GM23338 (cell line): ENCODE results near the gene PSMB3. TPM values are rescaled to one million over a fixed set of nuclear protein-coding genes. Genes with fewer than 3 reads are reported as not detected.

Experiments
- ATAC-seq: fragments of 200-7000 bp; cut with Tn5 transposase; 3 replicates; pipeline ENCODE4 v1.9.1; 2020
- DNase-seq: peaks from one replicate; pipeline ENCODE4 v3.0.0-alpha.2; 2015; ENCODE audit warnings: low spot score
- H2AFZ ChIP-seq: fragments of 200-600 bp; sonication (generic); 2 replicates; pipeline ENCODE4 v1.8.0; 2016; ENCODE audit warnings: antibody characterized with exemption, mild to moderate bottlenecking, moderate library complexity
- H3F3A ChIP-seq: fragments of 200-600 bp; sonication (generic); replicated peaks from 2 replicates; pipeline ENCODE4 v1.8.0; 2017; ENCODE audit warnings: antibody characterized with exemption, mixed run types, low read depth
- H3K27ac ChIP-seq: fragments of 200-600 bp; sonication (generic); 2 replicates; pipeline ENCODE4 v1.6.1; 2016; ENCODE audit warnings: low read depth
- H3K27me3 ChIP-seq: fragments of 200-600 bp; sonication (generic); 2 replicates; pipeline ENCODE4 v1.8.0; 2016; ENCODE audit warnings: mild to moderate bottlenecking, mixed run types, moderate library complexity; ENCODE audit not compliant: insufficient read depth
- H3K36me3 ChIP-seq: fragments of 200-600 bp; sonication (generic); 2 replicates; pipeline ENCODE4 v1.8.0; 2016; ENCODE audit warnings: mild to moderate bottlenecking; ENCODE audit not compliant: insufficient read depth
- H3K4me1 ChIP-seq: fragments of 200-600 bp; sonication (generic); 2 replicates; pipeline ENCODE4 v1.8.0; 2016; ENCODE audit warnings: mild to moderate bottlenecking, moderate library complexity; ENCODE audit not compliant: insufficient read depth
- H3K4me2 ChIP-seq: fragments of 200-600 bp; sonication (generic); 2 replicates; pipeline ENCODE4 v1.7.1; 2017; ENCODE audit warnings: mixed run types
- H3K4me3 ChIP-seq: fragments of 200-600 bp; sonication (generic); 2 replicates; pipeline ENCODE4 v1.6.1; 2016; ENCODE audit warnings: mixed run types
- H3K79me2 ChIP-seq: fragments of 200-600 bp; sonication (generic); replicated peaks from 2 replicates; pipeline ENCODE4 v1.8.0; 2017; ENCODE audit warnings: mild to moderate bottlenecking; ENCODE audit not compliant: insufficient read depth
- H3K9me2 ChIP-seq: fragments of 200-600 bp; sonication (generic); 2 replicates; pipeline ENCODE4 v1.8.0; 2017; ENCODE audit not compliant: insufficient read depth
- H4K20me1 ChIP-seq: fragments of 200-600 bp; sonication (generic); replicated peaks from 2 replicates; pipeline ENCODE4 v1.8.0; 2017; ENCODE audit warnings: mild to moderate bottlenecking; ENCODE audit not compliant: insufficient read depth
- H3K27ac Mint-ChIP-seq: 2 replicates; pipeline ENCODE4 v1.8.0; 2020; ENCODE audit warnings: inconsistent platforms, mild to moderate bottlenecking, moderate library complexity, mixed read lengths
- H3K27me3 Mint-ChIP-seq: 3 replicates; pipeline ENCODE4 v1.8.0; 2022; ENCODE audit warnings: low read depth, mild to moderate bottlenecking, moderate library complexity, mixed read lengths, inconsistent platforms; ENCODE audit not compliant: insufficient read depth, poor library complexity
- H3K36me3 Mint-ChIP-seq: 3 replicates; pipeline ENCODE4 v1.8.0; 2021; ENCODE audit warnings: low read depth, mild to moderate bottlenecking, inconsistent platforms, moderate library complexity, mixed read lengths
- H3K4me1 Mint-ChIP-seq: 3 replicates; pipeline ENCODE4 v1.8.0; 2020; ENCODE audit warnings: mild to moderate bottlenecking, inconsistent platforms, mixed read lengths
- H3K4me3 Mint-ChIP-seq: 3 replicates; pipeline ENCODE4 v1.8.0; 2021; ENCODE audit warnings: moderate library complexity, mild to moderate bottlenecking, inconsistent platforms, mixed read lengths
- H3K9me3 Mint-ChIP-seq: 3 replicates; pipeline ENCODE4 v1.8.0; 2020; ENCODE audit warnings: moderate library complexity, mild to moderate bottlenecking, inconsistent platforms, mixed read lengths
- JUNB ChIP-seq: IDR thresholded peaks from one replicate; pipeline ENCODE4 v1.6.1; 2016; ENCODE audit warnings: antibody characterized with exemption; ENCODE audit not compliant: unreplicated experiment
- POLR2AphosphoS5 ChIP-seq: IDR thresholded peaks from 2 replicates; pipeline ENCODE4 v1.6.1; 2016; ENCODE audit warnings: antibody characterized with exemption, low read depth
- STAT1 ChIP-seq: IDR thresholded peaks from one replicate; pipeline ENCODE4 v1.6.1; 2016; ENCODE audit warnings: antibody characterized with exemption; ENCODE audit not compliant: unreplicated experiment
- ZNF331 ChIP-seq: fragments of 250-450 bp; sonication (Bioruptor Pico); IDR thresholded peaks from 2 replicates; pipeline ENCODE4 v1.5.0; 2020; ENCODE audit warnings: low read depth, mild to moderate bottlenecking, moderate library complexity
- polyA plus RNA-seq: library from polyadenylated mRNA; unstranded; fragments of >200 nt; fragmentation: Nextera tagmentation; extraction: Ambion mirVana; gene quantifications from 2 replicates; pipeline ENCODE4 v1.2.1, GENCODE V29; 2016
- total RNA-seq: library from RNA; depleted of rRNA; stranded (reverse); fragments of >200 nt; shearing (Covaris generic); gene quantifications from 2 replicates; pipeline ENCODE4 v1.2.3, GENCODE V29; 2014
- TF ChIP-seq, protein P1 (sequence below): fragments of 250-450 bp; sonication (Bioruptor Pico); IDR thresholded peaks from 2 replicates; pipeline ENCODE4 v1.5.0; 2020; ENCODE audit warnings: mild to moderate bottlenecking, moderate library complexity
- TF ChIP-seq, protein P2 (sequence below): IDR thresholded peaks from 2 replicates; pipeline ENCODE4 v1.6.1; 2016; ENCODE audit warnings: antibody characterized with exemption

PSMB3 gene
- total and polyA plus RNA-seq, 2 experiments from 2014 or later: 250 to 523 TPM

DNA sequence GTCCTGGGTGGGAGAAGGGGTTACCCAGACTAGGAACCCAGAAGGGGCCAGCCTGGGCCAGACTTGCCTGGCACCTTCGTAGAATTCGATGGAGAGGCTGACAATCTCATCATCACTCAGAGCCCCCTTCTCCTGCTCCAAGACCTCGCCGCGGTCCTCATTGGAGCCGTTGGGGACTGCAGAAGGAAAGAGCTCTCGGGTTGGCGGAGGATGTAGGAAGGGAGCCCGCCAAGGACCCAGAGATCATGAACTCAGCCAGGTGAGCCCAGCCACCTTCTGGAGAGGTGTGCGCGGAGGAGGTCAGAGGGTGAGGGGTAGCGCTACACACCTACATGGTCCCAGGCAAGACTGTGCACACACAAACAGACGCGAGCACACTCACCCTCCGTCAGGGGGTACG lies 13.9 kb upstream of the PSMB3 start:
- H3K27ac Mint-ChIP-seq: no peak overlapping the region
- no peak for ATAC-seq
- Histone ChIP-seq H3K4me1 (peaks cover 14% of the 10 kb centered on the region), H3K27me3 (no peaks in the 10 kb centered on the region), H3K9me2 (no peaks in the 10 kb centered on the region), H3K4me3 (no peak overlapping the region), H2AFZ (no peak overlapping the region), H3K36me3 (peaks cover 5% of the 10 kb centered on the region), H3K79me2 (peaks cover 38% of the 10 kb centered on the region), H3F3A (peaks cover 12% of the 10 kb centered on the region; the same call in 1 of the 2 replicates), H4K20me1 (peaks cover 48% of the 10 kb centered on the region), H3K4me2 (no peak overlapping the region), H3K27ac (no peak overlapping the region)
- DNase-seq: no peak
- H3K4me1 Mint-ChIP-seq: peaks cover 42% of the 10 kb centered on the region
- no peak for TF ChIP-seq STAT1
- no peak for TF ChIP-seq ZNF331 (CRISPR knock-in tag)
- peaks cover 81% of the 10 kb centered on the region for H3K36me3 Mint-ChIP-seq
- H3K4me3 Mint-ChIP-seq: no peak overlapping the region
- peaks cover 21% of the 10 kb centered on the region for H3K27me3 Mint-ChIP-seq
- no peaks in the 10 kb centered on the region; the same call in 2 of the 3 replicates for H3K9me3 Mint-ChIP-seq

DNA sequence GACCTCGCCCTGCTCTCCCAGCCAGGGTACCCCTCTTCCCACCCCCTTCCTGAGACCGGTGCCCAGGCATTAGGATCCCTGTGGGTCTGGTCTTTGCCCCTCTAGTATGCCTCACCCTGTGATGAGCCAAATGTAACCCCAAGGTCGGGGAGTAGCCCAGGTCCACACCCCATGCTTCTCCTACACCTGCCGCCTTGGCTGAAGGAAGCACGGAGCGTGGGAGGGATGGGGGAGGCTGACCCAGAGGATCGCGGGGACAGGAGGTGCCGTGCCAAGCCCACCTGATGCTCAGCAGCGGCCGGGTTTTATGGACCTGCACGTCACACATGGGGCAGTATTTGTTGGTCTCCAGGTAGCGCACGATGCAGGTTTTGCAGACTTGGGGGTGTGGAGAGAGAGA lies 13.2 kb upstream of the PSMB3 start:
- no peak for ATAC-seq
- peaks cover 76% of the 10 kb centered on the region for H3K36me3 Mint-ChIP-seq

More for the DNA sequence above, 13.2 kb upstream of the PSMB3 start:
- peaks cover 5% of the 10 kb centered on the region for H3K36me3 ChIP-seq
- H3K27ac Mint-ChIP-seq: no peak overlapping the region
- H3K27ac ChIP-seq: no peak overlapping the region
- peaks cover 26% of the 10 kb centered on the region for H3K27me3 Mint-ChIP-seq
- H3F3A ChIP-seq: peaks cover 12% of the 10 kb centered on the region; the same call in 1 of the 2 replicates
- DNase-seq: no peak
- H3K9me3 Mint-ChIP-seq: no peaks in the 10 kb centered on the region; the same call in 2 of the 3 replicates
- peaks cover 52% of the 10 kb centered on the region for H4K20me1 ChIP-seq
- H3K4me2 ChIP-seq: no peak overlapping the region
- TF ChIP-seq, protein P1, sequence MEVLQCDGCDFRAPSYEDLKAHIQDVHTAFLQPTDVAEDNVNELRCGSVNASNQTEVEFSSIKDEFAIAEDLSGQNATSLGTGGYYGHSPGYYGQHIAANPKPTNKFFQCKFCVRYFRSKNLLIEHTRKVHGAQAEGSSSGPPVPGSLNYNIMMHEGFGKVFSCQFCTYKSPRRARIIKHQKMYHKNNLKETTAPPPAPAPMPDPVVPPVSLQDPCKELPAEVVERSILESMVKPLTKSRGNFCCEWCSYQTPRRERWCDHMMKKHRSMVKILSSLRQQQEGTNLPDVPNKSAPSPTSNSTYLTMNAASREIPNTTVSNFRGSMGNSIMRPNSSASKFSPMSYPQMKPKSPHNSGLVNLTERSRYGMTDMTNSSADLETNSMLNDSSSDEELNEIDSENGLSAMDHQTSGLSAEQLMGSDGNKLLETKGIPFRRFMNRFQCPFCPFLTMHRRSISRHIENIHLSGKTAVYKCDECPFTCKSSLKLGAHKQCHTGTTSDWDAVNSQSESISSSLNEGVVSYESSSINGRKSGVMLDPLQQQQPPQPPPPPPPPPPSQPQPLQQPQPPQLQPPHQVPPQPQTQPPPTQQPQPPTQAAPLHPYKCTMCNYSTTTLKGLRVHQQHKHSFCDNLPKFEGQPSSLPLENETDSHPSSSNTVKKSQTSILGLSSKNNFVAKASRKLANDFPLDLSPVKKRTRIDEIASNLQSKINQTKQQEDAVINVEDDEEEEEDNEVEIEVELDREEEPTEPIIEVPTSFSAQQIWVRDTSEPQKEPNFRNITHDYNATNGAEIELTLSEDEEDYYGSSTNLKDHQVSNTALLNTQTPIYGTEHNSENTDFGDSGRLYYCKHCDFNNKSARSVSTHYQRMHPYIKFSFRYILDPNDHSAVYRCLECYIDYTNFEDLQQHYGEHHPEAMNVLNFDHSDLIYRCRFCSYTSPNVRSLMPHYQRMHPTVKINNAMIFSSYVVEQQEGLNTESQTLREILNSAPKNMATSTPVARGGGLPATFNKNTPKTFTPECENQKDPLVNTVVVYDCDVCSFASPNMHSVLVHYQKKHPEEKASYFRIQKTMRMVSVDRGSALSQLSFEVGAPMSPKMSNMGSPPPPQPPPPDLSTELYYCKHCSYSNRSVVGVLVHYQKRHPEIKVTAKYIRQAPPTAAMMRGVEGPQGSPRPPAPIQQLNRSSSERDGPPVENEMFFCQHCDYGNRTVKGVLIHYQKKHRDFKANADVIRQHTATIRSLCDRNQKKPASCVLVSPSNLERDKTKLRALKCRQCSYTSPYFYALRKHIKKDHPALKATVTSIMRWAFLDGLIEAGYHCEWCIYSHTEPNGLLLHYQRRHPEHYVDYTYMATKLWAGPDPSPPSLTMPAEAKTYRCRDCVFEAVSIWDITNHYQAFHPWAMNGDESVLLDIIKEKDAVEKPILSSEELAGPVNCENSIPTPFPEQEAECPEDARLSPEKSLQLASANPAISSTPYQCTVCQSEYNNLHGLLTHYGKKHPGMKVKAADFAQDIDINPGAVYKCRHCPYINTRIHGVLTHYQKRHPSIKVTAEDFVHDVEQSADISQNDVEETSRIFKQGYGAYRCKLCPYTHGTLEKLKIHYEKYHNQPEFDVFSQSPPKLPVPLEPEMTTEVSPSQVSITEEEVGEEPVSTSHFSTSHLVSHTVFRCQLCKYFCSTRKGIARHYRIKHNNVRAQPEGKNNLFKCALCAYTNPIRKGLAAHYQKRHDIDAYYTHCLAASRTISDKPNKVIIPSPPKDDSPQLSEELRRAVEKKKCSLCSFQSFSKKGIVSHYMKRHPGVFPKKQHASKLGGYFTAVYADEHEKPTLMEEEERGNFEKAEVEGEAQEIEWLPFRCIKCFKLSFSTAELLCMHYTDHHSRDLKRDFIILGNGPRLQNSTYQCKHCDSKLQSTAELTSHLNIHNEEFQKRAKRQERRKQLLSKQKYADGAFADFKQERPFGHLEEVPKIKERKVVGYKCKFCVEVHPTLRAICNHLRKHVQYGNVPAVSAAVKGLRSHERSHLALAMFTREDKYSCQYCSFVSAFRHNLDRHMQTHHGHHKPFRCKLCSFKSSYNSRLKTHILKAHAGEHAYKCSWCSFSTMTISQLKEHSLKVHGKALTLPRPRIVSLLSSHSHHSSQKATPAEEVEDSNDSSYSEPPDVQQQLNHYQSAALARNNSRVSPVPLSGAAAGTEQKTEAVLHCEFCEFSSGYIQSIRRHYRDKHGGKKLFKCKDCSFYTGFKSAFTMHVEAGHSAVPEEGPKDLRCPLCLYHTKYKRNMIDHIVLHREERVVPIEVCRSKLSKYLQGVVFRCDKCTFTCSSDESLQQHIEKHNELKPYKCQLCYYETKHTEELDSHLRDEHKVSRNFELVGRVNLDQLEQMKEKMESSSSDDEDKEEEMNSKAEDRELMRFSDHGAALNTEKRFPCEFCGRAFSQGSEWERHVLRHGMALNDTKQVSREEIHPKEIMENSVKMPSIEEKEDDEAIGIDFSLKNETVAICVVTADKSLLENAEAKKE (CRISPR knock-in tag): no peak
- TF ChIP-seq STAT1 (no peak), POLR2AphosphoS5 (no peak), JUNB (no peak)
- TF ChIP-seq, protein P2, sequence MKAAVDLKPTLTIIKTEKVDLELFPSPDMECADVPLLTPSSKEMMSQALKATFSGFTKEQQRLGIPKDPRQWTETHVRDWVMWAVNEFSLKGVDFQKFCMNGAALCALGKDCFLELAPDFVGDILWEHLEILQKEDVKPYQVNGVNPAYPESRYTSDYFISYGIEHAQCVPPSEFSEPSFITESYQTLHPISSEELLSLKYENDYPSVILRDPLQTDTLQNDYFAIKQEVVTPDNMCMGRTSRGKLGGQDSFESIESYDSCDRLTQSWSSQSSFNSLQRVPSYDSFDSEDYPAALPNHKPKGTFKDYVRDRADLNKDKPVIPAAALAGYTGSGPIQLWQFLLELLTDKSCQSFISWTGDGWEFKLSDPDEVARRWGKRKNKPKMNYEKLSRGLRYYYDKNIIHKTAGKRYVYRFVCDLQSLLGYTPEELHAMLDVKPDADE: no peak
- no peak overlapping the region for H3K4me3 Mint-ChIP-seq
- H3K4me3 ChIP-seq: no peak overlapping the region
- H3K79me2 ChIP-seq: peaks cover 44% of the 10 kb centered on the region
- peaks cover 42% of the 10 kb centered on the region for H3K4me1 Mint-ChIP-seq
- no peaks in the 10 kb centered on the region for H3K27me3 ChIP-seq
- H3K9me2 ChIP-seq: no peaks in the 10 kb centered on the region
- peaks cover 17% of the 10 kb centered on the region for H3K4me1 ChIP-seq
- H2AFZ ChIP-seq: no peak overlapping the region
